NCI-H2171 (cell line): ENCODE data around the gene CATSPER2.
"Not testable (repeated sequence)": the region's sequence is repeated elsewhere in the genome, so short reads cannot be mapped to it uniquely, and the experiment has no call there.

Experiments
- DNase-seq: peaks from one replicate; lab custom pipeline; 2025; lab: John Stamatoyannopoulos, UW

Gene CATSPER2

GRCh38 chr15:43648649-43649429 is at the start of gene CATSPER2:
Gene CATSPER2 (minus strand): TSS chr15:43648844. CDS start chr15:43648061, 783 bp downstream.
- no peak for DNase-seq

GRCh38 chr15:43693148-43694022 is 44.7 kb upstream of the CATSPER2 start, which contains the start of gene CKMT1A:
Gene CKMT1A (plus strand): TSS chr15:43693859. CDS start chr15:43694051, 192 bp downstream.
- DNase-seq: not testable (repeated sequence)

DNA sequence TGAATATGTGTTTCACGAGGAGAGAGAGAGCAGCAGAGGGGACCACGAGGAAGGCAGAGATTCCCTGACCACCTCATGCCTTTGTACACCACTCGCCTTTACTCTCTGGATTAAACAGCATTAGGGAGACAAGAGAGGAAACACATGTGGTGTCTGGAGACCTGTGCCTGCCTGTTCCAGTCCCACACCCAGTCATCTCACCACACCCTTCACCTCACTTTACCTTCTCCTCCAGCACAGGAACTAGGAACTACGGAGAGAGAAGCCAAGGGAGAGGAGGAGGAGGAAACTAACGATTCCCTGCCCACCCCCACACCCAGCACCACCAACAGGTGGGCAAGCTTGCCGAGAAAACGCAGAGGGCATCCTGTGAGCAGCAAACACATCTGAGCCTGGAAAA is 44.0 kb upstream of the CATSPER2 start:
- not testable (repeated sequence) for DNase-seq

- not testable (repeated sequence) for DNase-seq
These were observed 41.1 kb upstream of the CATSPER2 start for GRCh38 chr15:43689604-43690301.

GRCh38 chr15:43674175-43674574 is 25.5 kb upstream of the CATSPER2 start:
- DNase-seq: not testable (repeated sequence)

GRCh38 chr15:43666177-43666576 is 17.5 kb upstream of the CATSPER2 start:
- not testable (repeated sequence) for DNase-seq

DNA sequence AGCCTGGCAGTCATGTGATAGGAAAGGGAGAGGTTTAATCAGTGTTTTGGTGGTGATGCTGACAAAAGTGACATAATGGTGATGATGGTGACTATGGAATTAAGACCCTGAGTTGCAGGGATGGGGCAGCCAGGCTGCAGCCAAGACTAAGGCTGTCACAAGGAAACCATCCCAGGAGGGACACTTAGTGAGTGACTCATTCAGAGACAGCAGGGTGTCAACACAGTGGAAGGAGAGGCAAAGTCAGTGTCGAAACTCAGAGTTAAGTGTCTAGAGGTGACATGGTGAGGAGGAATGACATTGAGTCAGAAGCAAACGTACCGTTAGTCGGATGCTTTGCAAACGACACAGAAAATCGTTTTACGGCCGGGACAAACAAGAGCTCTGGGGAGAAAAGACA is 14.7 kb upstream of the CATSPER2 start:
- not testable (repeated sequence) for DNase-seq

DNA sequence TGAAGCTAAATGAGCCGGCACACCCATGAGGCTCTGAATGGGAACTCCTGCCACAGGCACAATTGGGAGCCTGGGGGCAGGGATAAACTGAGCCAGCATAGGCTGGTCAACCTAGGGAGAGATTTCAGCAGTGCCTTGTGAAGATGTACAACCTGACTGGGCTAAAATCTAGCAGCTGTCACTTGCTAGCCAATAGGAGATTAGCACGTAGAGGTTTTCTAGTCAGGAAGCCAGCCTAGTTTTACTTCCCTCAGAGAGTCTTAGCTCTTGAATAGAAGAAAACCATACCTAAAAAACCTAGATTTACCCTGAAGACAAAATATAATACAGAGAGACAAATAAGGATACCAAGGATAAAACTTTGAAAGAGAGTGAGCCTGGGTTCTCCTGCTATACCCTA is 13.6 kb upstream of the CATSPER2 start:
- DNase-seq: not testable (repeated sequence)

DNA sequence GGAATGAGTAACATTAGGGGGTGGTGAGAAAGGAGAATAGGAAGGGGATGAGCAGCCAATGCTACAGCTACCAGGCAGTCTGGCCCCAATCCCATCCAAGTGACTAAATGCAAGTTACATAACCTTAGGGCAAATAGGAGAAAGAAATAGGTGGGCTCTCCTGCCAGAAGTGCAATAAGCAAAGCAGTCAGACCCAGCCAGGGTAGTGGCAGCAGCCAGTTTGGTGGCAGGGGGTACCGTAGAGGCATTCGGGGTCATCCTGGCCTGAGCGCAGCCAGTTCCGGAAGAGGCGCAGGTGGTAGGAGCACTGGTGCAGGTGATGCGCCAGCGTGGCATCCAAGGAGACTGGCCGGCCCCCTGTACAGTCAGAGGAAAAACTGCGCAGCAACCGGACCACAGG is 11.1 kb upstream of the CATSPER2 start:
- not testable (repeated sequence) for DNase-seq

- not testable (repeated sequence) for DNase-seq
These were observed 834 bp upstream of the CATSPER2 start for GRCh38 chr15:43649430-43649926.

- DNase-seq: not testable (repeated sequence)
These were observed 10.0 kb downstream of the CATSPER2 start for GRCh38 chr15:43638464-43639204.

DNA sequence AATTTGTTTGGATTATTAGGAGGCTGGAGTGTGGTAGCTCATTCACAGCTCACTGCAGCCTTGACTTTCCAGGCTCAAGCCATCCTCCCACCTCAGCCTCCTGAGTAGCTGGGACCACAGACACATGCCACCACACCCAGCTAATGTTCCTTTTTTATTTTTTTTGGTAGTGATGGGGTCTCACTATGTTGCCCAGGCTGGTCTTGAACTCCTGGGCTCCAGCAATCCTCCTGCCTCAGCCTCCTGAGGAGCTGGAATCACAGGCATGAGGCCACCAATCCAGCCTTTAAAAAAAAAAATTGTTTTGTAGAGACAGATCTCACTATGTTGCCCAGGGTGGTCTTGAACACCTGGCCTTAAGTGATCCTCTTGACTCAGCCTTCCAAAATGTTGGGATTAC is 21.7 kb downstream of the CATSPER2 start:
- DNase-seq: not testable (repeated sequence)

GRCh38 chr15:43625106-43625505 is 23.5 kb downstream of the CATSPER2 start:
- no peak for DNase-seq

GRCh38 chr15:43622068-43622799 is 26.4 kb downstream of the CATSPER2 start:
- not testable (repeated sequence) for DNase-seq

- DNase-seq: not testable (repeated sequence)
These were observed 29.9 kb downstream of the CATSPER2 start, which contains the start of gene STRC for GRCh38 chr15:43618700-43619099. Gene STRC (minus strand): TSS chr15:43618800. CDS start chr15:43618722, 78 bp downstream.

GRCh38 chr15:43617750-43618149 is 30.9 kb downstream of the CATSPER2 start:
- not testable (repeated sequence) for DNase-seq

- peak; percentile 76 for DNase-seq
These were observed 46.4 kb downstream of the CATSPER2 start for GRCh38 chr15:43602233-43602632.

DNA sequence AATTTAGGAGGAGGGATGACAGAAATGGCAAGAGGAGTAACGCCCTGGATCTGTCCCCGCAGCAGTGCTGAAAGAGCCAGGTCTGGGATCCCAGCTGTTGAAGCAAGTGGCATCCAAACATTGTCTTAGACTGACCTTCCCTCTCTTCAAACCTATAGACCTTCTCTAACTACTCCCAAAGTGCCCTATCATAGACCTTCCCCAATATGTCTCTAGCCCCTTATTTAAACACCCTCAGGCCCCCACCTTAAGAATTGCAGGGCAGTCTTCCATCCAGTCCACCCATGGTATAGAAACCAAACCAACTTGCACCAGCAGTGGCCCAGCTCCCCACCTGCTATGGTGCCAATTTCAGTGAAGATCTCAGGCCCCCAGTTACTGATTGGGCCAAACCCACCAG is 48.4 kb downstream of the CATSPER2 start:
- not testable (repeated sequence) for DNase-seq

DNA sequence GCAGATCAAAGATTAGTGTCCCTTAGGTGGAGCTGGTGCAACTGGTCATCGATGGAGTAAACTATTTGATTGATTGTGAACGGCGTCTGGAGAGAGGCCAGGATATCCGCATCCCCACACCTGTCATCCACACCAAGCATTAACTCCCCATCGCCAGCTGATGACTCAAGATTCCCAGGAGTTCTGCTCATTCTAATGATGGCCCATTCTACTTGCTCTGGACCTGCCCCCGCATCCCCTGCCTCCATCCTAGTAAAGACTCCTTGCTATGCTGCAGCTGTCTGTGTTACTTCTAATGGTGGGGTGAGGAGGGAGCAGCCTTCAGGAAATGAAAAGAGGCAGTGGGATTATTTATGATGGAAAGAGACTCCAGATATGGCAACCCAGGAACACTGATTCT is 49.5 kb downstream of the CATSPER2 start:
- not testable (repeated sequence) for DNase-seq
